ENCODE results near the gene C4orf50.

Gene C4orf50

DNA sequence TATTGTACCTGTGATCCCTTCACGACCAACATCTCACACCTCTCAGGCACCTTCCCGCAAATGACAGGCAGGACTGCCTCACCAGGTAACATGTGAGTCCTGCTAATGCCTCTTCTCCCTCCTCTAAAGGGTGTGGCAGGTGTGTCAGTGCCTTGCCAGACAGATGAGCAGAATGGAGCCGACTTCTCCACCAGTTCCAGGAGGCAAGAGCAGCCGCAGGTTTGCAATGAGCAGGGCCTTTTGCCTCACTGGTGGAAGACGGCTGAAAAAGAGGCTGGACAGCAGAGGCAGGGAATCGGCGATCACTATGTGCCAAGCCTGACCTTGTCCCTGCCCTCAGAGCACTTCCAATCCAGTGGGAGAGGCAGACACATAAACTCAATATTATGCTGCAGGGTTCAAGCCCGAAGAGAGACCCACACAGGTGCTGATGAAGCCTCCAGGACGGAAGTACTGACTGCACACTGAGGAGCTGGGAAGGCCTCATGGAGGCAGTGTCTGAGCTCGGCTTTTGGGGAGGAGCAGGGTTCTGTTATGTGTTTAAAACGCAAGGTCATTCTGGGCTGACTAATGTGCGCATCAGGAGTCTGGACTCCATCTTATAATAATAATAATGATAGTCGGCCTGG lies 57.9 kb downstream of the C4orf50 start:
- no peaks in the 10 kb centered on the region for H3K36me3 ChIP-seq (ENCODE audit: insufficient read depth, low read length)
- H3K9me3 ChIP-seq (ENCODE audit: low read length), result no peaks in the 10 kb centered on the region
- H3K4me1 ChIP-seq (ENCODE audit: insufficient read depth, low read length), result no peaks in the 10 kb centered on the region
- H3K27ac ChIP-seq (ENCODE audit: low read depth, low read length), result no peak overlapping the region
- no peak overlapping the region for H3K9ac ChIP-seq (ENCODE audit: low read length)
- no peak overlapping the region for H3K4me3 ChIP-seq (ENCODE audit: low read depth in 1 of 2, low read length in 2 of 2)
- peaks cover 6 to 11% of the 10 kb centered on the region in 2 donors for H3K27me3 ChIP-seq (ENCODE audit: control insufficient read depth in 1 of 2, insufficient read depth in 2 of 2, low read length in 2 of 2)

DNA sequence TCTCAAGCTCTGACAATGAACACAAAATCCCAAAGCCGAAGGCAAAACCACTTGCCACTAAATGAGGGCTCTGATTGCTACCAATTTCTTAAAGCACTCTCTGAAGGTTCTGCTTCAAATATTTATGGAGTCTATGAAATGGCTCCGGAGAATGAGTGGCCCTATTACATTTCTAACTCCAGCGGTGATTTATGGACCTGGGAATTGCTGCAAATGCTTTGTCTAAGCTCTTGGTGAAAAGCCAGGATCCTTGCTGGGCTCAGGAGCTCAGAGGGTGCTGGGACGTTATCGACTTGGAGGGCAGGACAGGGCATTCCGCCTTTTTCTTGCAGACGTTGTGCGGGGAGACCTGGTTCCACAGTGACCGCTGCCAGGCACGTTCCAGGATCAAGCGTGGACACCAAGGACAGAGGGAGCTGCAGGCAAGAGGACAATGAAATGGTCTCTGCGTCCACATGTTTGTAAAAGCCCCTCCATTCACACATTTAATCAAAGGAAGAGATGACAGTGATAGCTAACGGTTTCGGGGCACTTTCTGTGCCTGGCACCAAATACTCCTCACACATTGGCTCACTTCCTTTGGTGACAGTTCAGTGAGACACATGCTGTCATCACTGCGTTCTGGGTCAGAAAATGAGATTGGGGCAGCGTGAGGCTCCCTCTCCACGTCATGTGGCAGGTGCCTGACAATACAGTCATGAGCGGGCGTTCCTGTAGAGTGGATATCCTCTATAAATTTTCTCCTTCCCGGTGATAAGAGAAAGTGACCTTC lies 58.8 kb downstream of the C4orf50 start:
- no peaks in the 10 kb centered on the region for H3K36me3 ChIP-seq (ENCODE audit: insufficient read depth, low read length)
- no peak overlapping the region for H3K9ac ChIP-seq (ENCODE audit: low read length)
- no peaks in the 10 kb centered on the region for H3K4me1 ChIP-seq (ENCODE audit: insufficient read depth, low read length)
- no peak overlapping the region for H3K4me3 ChIP-seq (ENCODE audit: low read depth in 1 of 2, low read length in 2 of 2)
- H3K9me3 ChIP-seq (ENCODE audit: low read length), result no peaks in the 10 kb centered on the region
- no peak overlapping the region for H3K27ac ChIP-seq (ENCODE audit: low read depth, low read length)
- peaks cover 6 to 13% of the 10 kb centered on the region in 2 donors for H3K27me3 ChIP-seq (ENCODE audit: control insufficient read depth in 1 of 2, insufficient read depth in 2 of 2, low read length in 2 of 2)

DNA sequence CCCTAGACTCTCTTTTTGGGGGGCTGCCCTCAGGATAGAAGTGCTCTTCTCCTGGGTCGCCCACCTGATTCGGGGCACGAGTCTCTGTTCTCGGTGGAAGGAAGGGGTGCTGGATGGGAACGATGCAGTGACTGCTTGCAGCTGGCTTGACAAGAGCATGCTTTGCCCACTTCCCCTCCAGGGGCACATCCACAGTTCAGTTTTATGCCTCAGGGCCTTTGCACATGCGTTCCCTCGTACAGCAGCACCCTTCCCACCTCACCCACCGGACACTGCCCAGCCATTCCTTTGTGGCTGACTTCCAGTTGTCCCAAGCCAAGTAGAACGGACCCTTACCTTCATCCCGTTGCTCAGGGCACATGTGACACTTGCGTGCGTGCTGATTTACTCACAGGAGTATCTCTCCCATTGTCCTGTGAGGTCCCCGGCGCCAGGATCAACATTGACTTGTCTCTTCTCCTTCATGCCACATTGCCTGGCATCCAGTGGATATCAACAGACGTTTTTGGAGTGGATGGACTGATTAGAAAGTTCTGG lies 60.0 kb downstream of the C4orf50 start:
- Histone ChIP-seq H3K4me1 (ENCODE audit: insufficient read depth, low read length) (no peaks in the 10 kb centered on the region), H3K27me3 (ENCODE audit: control insufficient read depth in 1 of 2, insufficient read depth in 2 of 2, low read length in 2 of 2) (peaks cover 6 to 21% of the 10 kb centered on the region in 2 donors), H3K4me3 (ENCODE audit: low read depth in 1 of 2, low read length in 2 of 2) (no peak overlapping the region), H3K36me3 (ENCODE audit: insufficient read depth, low read length) (no peaks in the 10 kb centered on the region), H3K9me3 (ENCODE audit: low read length) (no peaks in the 10 kb centered on the region), H3K9ac (ENCODE audit: low read length) (no peak overlapping the region), H3K27ac (ENCODE audit: low read depth, low read length) (no peak overlapping the region)

DNA sequence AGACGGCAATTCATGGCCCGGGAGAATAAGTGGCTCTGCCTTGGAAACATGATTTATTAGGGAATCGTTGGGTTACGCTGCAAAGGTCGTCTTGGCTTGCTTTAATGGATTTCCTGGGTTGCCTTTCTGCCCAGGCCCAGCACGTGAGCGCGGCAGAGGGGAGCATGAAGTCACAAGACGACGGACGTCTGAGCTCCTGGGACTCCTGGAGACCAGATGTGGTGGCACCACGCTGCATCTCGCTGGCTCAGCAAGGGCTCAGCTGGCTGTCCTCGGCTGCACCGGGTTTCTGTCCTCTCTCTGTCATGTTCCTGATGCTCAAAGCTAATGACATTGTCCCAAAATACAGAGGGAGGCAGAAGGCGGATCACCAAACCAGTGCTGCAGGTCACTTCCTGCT lies 61.2 kb downstream of the C4orf50 start:
- Histone ChIP-seq H3K27ac (ENCODE audit: low read depth, low read length) (no peak overlapping the region), H3K4me3 (ENCODE audit: low read depth in 1 of 2, low read length in 2 of 2) (no peak overlapping the region), H3K27me3 (ENCODE audit: control insufficient read depth in 1 of 2, insufficient read depth in 2 of 2, low read length in 2 of 2) (peaks cover 6 to 25% of the 10 kb centered on the region in 2 donors)

DNA sequence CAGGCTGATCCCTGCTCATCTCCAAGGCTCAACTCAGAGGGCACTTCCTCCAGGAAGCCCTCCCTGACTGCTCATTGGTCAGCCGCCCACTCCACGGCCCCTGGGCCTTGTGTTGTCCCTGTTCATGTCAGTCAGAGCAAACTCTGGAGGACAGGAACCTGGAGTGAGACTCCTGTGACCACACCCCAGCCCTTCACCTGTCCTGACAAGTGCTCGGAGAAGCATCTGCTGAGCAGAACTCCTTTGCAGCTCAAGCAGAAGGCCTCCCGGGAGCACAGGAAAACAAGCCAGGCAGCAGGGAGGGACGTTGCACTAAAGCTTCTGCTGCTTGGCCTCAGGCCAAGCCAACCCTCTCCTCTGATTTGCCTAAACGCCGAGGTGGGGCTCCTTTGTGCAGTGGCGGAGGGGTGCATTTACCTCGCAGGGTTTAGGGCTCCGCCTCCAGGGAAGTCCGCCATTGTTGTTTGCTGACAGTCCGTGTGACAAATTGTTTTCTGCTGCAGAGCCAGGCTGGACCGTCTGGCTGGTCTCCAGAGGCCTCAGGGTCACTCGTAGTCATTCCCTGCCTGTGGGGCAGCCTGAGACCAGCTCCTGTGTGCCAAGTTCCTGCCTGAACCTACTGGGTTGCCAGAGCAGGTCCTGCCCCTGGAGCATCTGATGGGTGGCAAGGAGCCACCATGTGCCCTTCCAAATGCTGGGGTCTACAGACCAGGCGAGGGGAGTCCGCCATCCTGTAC lies 61.8 kb downstream of the C4orf50 start:
- Histone ChIP-seq H3K9ac (ENCODE audit: low read length) (no peak overlapping the region), H3K4me1 (ENCODE audit: insufficient read depth, low read length) (no peaks in the 10 kb centered on the region), H3K9me3 (ENCODE audit: low read length) (no peaks in the 10 kb centered on the region), H3K36me3 (ENCODE audit: insufficient read depth, low read length) (no peaks in the 10 kb centered on the region), H3K4me3 (ENCODE audit: low read depth in 1 of 2, low read length in 2 of 2) (no peak overlapping the region), H3K27ac (ENCODE audit: low read depth, low read length) (no peak overlapping the region), H3K27me3 (ENCODE audit: control insufficient read depth in 1 of 2, insufficient read depth in 2 of 2, low read length in 2 of 2) (peaks cover 6 to 26% of the 10 kb centered on the region in 2 donors)

More for the DNA sequence above, 61.2 kb downstream of the C4orf50 start:
- Histone ChIP-seq H3K4me1 (ENCODE audit: insufficient read depth, low read length) (no peaks in the 10 kb centered on the region), H3K36me3 (ENCODE audit: insufficient read depth, low read length) (no peaks in the 10 kb centered on the region), H3K9me3 (ENCODE audit: low read length) (no peaks in the 10 kb centered on the region), H3K9ac (ENCODE audit: low read length) (no peak overlapping the region)

DNA sequence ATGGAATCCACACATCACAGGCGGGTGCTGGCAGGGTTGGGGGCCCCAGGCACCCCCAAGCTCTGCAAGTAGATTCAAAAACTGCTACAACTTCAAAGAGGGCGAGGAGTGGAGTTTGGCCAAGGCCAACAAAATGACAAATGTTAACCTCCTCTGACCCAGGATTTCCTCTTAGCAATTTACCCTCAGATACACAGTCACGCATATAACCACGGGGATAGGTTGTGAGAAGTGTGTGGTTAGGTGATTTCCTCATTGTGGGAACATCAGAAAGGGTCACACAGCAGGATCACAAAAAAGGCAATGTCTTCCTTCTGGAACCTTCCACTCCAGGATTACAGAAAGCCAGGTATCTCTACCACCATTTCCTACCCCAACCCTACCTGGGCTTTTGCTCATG lies 62.4 kb downstream of the C4orf50 start:
- Histone ChIP-seq H3K9ac (ENCODE audit: low read length) (no peak overlapping the region), H3K36me3 (ENCODE audit: insufficient read depth, low read length) (no peaks in the 10 kb centered on the region), H3K27me3 (ENCODE audit: control insufficient read depth in 1 of 2, insufficient read depth in 2 of 2, low read length in 2 of 2) (peaks cover 3 to 26% of the 10 kb centered on the region in 2 donors), H3K4me1 (ENCODE audit: insufficient read depth, low read length) (no peaks in the 10 kb centered on the region), H3K4me3 (ENCODE audit: low read depth in 1 of 2, low read length in 2 of 2) (no peak overlapping the region), H3K27ac (ENCODE audit: low read depth, low read length) (no peak overlapping the region), H3K9me3 (ENCODE audit: low read length) (no peaks in the 10 kb centered on the region)

DNA sequence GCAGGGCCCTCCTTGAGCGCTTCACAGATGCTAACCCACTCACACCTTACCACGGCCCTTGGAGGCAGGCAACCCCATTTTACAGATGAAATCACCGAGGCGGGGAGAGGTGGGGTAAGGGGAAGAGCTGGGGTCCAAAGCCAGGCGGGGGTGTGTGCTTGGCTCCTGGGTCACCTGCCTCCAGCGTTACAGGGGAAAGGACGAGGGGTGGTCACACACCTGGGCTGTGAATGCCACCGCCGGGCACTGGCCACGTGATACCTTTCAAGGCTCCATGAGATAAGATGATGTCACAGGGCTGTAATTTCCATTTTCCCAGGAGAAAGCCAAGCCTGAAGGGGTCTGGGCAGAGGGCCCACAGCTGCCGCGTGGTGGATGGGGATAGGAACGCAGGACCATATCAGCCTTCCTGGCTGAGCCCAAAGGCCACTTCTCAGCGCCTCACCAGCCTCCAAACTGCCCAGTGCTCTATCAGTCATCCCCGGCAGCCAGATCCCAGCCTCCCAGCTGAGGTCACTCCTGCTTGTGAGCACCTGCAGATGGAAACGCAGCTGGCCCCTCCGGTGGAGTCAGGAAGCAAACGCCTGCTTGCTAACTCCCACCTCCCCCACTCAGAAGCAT lies 62.9 kb downstream of the C4orf50 start:
- Histone ChIP-seq H3K4me3 (ENCODE audit: low read depth in 1 of 2, low read length in 2 of 2) (no peak overlapping the region), H3K27ac (ENCODE audit: low read depth, low read length) (no peak overlapping the region), H3K9ac (ENCODE audit: low read length) (no peak overlapping the region), H3K36me3 (ENCODE audit: insufficient read depth, low read length) (no peaks in the 10 kb centered on the region), H3K9me3 (ENCODE audit: low read length) (no peaks in the 10 kb centered on the region), H3K4me1 (ENCODE audit: insufficient read depth, low read length) (no peaks in the 10 kb centered on the region), H3K27me3 (ENCODE audit: control insufficient read depth in 1 of 2, insufficient read depth in 2 of 2, low read length in 2 of 2) (peaks cover 3 to 26% of the 10 kb centered on the region in 2 donors)

DNA sequence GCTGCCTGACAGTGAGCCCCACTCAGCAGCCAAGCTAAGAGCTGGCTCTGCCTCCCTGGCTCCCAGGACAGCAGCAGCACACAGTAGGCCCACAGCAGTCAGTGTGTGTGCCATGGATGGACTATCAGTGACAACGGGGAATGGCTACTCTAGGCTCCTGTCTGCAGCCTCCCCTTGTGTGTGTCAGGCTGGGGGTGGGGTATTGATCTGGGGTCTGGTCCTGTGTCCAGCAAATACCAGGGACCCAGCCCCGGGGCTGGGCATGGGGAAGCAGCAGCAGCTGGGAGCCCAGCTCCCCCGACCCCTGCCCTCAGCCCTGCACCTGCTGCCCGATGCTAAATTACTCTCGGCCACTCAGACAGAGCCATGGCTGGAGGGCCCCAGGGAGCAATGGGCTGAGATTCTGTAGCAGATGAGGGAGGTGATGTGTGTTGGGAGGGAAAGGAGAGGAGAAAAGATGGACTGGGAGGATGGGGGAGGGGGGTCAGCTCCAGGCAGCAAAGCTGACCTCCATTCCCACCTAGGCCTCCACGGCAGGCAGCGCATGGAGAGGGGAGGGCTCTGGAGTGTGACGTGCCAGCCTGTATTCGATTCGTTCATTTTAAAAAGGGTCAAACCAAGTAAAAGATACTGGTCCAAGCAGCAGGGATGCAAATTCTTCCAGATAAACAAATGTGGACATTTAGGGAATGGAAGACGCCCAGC lies 64.0 kb downstream of the C4orf50 start:
- no peaks in the 10 kb centered on the region for H3K4me1 ChIP-seq (ENCODE audit: insufficient read depth, low read length)
- H3K27me3 ChIP-seq (ENCODE audit: control insufficient read depth in 1 of 2, insufficient read depth in 2 of 2, low read length in 2 of 2), result peaks cover 3 to 26% of the 10 kb centered on the region in 2 donors
- H3K4me3 ChIP-seq (ENCODE audit: low read depth in 1 of 2, low read length in 2 of 2), result no peak overlapping the region
- H3K9me3 ChIP-seq (ENCODE audit: low read length), result no peaks in the 10 kb centered on the region
- no peaks in the 10 kb centered on the region for H3K36me3 ChIP-seq (ENCODE audit: insufficient read depth, low read length)
- no peak overlapping the region for H3K27ac ChIP-seq (ENCODE audit: low read depth, low read length)
- no peak overlapping the region for H3K9ac ChIP-seq (ENCODE audit: low read length)

DNA sequence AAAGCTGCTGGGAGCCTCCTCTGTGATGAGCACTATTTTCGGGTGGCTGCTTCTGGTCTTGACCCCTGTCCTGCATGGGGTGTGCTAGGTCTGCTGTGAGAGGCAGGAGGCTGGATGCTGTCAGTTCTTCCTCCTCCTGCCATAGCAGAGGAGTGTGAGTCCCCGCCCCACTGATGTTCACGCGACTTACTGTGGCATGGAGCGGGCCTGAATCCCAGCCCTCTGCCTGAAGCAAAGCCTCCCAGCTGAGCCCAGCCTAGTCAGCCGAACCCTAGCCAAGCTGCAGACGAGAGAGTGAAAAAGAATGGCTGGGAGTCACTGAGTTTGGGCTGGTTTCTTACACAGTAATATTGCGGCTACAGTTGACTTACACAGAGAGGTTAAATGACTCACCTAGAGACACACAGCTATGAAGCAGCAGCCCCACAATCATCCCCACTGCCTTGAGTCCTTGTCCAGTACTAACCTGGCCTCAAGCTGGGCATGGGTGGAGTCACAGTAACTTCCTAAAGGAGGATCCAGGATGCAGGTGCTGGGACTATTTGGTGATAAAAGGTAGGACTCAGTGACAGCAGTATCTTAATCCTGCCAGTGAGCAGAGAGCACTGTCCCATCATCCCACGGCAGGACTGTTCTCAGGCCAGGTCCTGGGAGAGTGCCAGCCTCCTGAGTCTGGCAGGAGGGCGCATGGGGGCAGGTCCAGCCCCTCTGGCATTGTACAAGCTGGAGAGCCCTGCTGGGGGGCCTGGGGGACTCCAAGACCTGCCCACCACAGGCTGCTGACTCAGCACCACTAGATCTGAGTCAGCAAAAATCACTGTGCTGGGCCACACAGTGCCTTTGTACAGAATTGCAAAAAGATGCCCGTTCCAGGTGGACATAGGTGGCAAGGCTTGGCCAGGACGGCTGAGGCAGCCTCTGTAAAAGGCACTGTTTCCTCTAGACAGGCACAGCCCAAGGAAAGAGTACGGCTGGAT lies 65.0 kb downstream of the C4orf50 start:
- Histone ChIP-seq H3K4me1 (ENCODE audit: insufficient read depth, low read length) (no peaks in the 10 kb centered on the region), H3K36me3 (ENCODE audit: insufficient read depth, low read length) (no peaks in the 10 kb centered on the region), H3K27ac (ENCODE audit: low read depth, low read length) (no peak overlapping the region), H3K9ac (ENCODE audit: low read length) (no peak overlapping the region), H3K9me3 (ENCODE audit: low read length) (no peaks in the 10 kb centered on the region), H3K27me3 (ENCODE audit: control insufficient read depth in 1 of 2, insufficient read depth in 2 of 2, low read length in 2 of 2) (peaks cover 2 to 26% of the 10 kb centered on the region in 2 donors), H3K4me3 (ENCODE audit: low read depth in 1 of 2, low read length in 2 of 2) (no peak overlapping the region)

Measured in muscle layer of colon (tissue), 2 donors.